ENCODE measurements around the gene NOSTRIN.
"Not testable (repeated sequence)": the region's sequence is repeated elsewhere in the genome, so short reads cannot be mapped to it uniquely, and the experiment has no call there.

NOSTRIN gene

DNA sequence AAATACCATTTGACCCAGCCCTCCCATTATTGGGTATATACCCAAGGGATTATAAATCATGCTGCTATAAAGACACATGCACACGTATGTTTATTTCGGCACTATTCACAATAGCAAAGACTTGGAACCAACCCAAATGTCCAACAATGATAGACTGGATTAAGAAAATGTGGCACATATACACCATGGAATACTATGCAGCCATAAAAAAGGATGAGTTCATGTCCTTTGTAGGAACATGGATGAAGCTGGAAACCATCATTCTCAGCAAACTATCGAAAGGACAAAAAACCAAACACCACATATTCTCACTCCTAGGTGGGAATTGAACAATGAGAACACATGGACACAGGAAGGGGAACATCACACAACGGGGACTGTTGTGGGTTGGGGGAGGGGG, 68.4 kb downstream of the NOSTRIN start:
- not testable (repeated sequence) for H3K36me3 Mint-ChIP-seq, H3K9me3 Mint-ChIP-seq, H3K27me3 Mint-ChIP-seq, H3K4me1 Mint-ChIP-seq, H3K4me3 Mint-ChIP-seq, H3K27ac Mint-ChIP-seq

GRCh38 chr2:168874368-168875054, 72.1 kb downstream of the NOSTRIN start:
- no peak overlapping the region for H3K4me3 Mint-ChIP-seq
- peaks cover 4% of the 10 kb centered on the region for H3K4me1 Mint-ChIP-seq
- H3K27me3 Mint-ChIP-seq: no peaks in the 10 kb centered on the region
- no peaks in the 10 kb centered on the region for H3K9me3 Mint-ChIP-seq
- H3K27ac Mint-ChIP-seq: no peak overlapping the region
- H3K36me3 Mint-ChIP-seq: no peaks in the 10 kb centered on the region

DNA sequence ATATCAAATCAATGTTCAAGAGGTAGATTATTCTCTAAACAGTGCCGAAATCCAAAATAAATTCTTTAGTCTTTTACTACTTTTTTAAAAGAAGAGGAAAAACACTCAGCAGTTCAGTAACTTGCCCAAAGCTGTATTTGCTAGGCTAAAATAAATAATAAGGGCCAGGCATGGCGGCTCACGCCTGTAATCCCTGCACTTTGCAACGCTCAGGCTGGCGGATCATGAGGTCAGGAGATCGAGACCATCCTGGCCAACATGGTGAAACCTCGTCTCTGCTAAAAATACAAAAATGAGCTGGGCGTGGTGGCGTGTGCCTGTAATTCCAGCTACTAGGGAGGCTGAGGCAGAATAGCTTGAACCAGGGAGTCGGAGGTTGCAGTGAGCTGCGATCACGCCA, 79.7 kb downstream of the NOSTRIN start:
- not testable (repeated sequence) for H3K36me3 Mint-ChIP-seq, H3K27me3 Mint-ChIP-seq, H3K9me3 Mint-ChIP-seq, H3K4me3 Mint-ChIP-seq, H3K27ac Mint-ChIP-seq, H3K4me1 Mint-ChIP-seq

- Mint-ChIP-seq H3K4me1 (peaks cover 6% of the 10 kb centered on the region), H3K36me3 (no peaks in the 10 kb centered on the region), H3K27me3 (no peaks in the 10 kb centered on the region), H3K27ac (no peak overlapping the region), H3K9me3 (no peaks in the 10 kb centered on the region), H3K4me3 (no peak overlapping the region)
These were observed 82.5 kb downstream of the NOSTRIN start for GRCh38 chr2:168884975-168885374.

- peaks cover 2% of the 10 kb centered on the region for H3K27me3 Mint-ChIP-seq
- H3K4me1 Mint-ChIP-seq: peaks cover 12% of the 10 kb centered on the region
- peak overlapping the region; percentile 99 for H3K4me3 Mint-ChIP-seq
- H3K36me3 Mint-ChIP-seq: no peaks in the 10 kb centered on the region
- no peak overlapping the region for H3K27ac Mint-ChIP-seq
- no peaks in the 10 kb centered on the region for H3K9me3 Mint-ChIP-seq
These were observed 87.2 kb downstream of the NOSTRIN start for GRCh38 chr2:168889635-168890005.

GRCh38 chr2:168890006-168890782, 87.8 kb downstream of the NOSTRIN start, which contains the start of gene SPC25:
Gene SPC25, minus strand, starts transcription at chr2:168890430. Its CDS starts 911 bp downstream, at chr2:168889519.
- H3K4me1 Mint-ChIP-seq: peaks cover 12% of the 10 kb centered on the region
- H3K9me3 Mint-ChIP-seq: no peaks in the 10 kb centered on the region
- H3K27ac Mint-ChIP-seq: peak within 1 kb of the TSS; percentile 76
- H3K4me3 Mint-ChIP-seq: peak within 1 kb of the TSS; percentile 99
- H3K27me3 Mint-ChIP-seq: peaks cover 2% of the 10 kb centered on the region
- no peaks in the 10 kb centered on the region for H3K36me3 Mint-ChIP-seq

GRCh38 chr2:168892327-168892726, 89.9 kb downstream of the NOSTRIN start:
- no peak overlapping the region for H3K27ac Mint-ChIP-seq
- peaks cover 12% of the 10 kb centered on the region for H3K4me1 Mint-ChIP-seq
- no peak overlapping the region for H3K4me3 Mint-ChIP-seq
- H3K27me3 Mint-ChIP-seq: peaks cover 2% of the 10 kb centered on the region
- no peaks in the 10 kb centered on the region for H3K36me3 Mint-ChIP-seq
- no peaks in the 10 kb centered on the region for H3K9me3 Mint-ChIP-seq

GRCh38 chr2:168894101-168894500, 91.7 kb downstream of the NOSTRIN start:
- Mint-ChIP-seq H3K36me3 (no peaks in the 10 kb centered on the region), H3K9me3 (no peaks in the 10 kb centered on the region), H3K4me1 (peaks cover 12% of the 10 kb centered on the region), H3K27me3 (peaks cover 2% of the 10 kb centered on the region), H3K4me3 (no peak overlapping the region), H3K27ac (no peak overlapping the region)

- Mint-ChIP-seq H3K4me1 (peaks cover 12% of the 10 kb centered on the region), H3K27me3 (peaks cover 2% of the 10 kb centered on the region), H3K9me3 (no peaks in the 10 kb centered on the region), H3K27ac (no peak overlapping the region), H3K4me3 (no peak overlapping the region), H3K36me3 (no peaks in the 10 kb centered on the region)
These were observed 92.3 kb downstream of the NOSTRIN start for GRCh38 chr2:168894720-168895119.

DNA sequence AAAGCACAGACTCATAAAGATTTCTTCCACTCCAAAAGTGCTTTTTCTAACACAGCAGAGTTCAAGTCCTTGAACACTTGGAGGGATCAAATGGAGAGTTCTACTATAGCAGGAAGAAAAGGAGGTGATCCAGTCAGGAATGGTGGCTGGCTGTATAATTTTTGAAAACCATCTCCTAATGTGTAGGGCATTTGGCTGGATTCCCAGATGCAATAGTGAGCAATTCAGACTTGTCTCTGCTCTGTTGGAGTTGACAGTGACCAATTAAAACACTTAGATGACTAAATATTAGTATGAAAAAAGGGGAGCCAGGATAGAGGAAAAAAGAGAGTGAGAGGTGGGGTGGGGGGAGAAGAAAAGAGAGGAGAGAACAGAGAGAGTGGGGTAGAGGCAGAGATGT, 93.3 kb downstream of the NOSTRIN start:
- no peaks in the 10 kb centered on the region for H3K27me3 Mint-ChIP-seq
- H3K36me3 Mint-ChIP-seq: no peaks in the 10 kb centered on the region
- H3K27ac Mint-ChIP-seq: no peak overlapping the region
- peaks cover 1% of the 10 kb centered on the region for H3K4me1 Mint-ChIP-seq
- H3K9me3 Mint-ChIP-seq: no peaks in the 10 kb centered on the region
- H3K4me3 Mint-ChIP-seq: no peak overlapping the region

DNA sequence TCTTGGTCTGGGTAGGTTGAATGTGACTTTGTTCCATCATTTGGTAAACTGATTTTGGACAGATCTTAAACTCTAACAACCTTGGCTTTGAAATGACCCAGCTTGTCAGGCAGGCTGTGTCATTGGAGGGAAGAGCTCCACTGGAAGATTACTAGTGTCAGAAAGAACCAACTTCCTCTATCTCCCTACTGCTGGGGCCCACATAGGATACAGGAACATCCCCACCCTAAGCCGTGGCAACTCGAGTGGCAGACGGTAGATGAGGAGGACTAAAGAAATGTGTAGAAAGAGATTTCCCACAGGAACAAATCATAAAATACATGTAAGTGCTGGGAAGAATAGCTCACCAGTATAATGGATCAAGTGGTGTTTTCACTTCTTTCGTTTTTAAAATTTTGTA, 94.3 kb downstream of the NOSTRIN start:
- Mint-ChIP-seq H3K9me3 (no peaks in the 10 kb centered on the region), H3K4me1 (no peaks in the 10 kb centered on the region), H3K36me3 (no peaks in the 10 kb centered on the region), H3K4me3 (no peak overlapping the region), H3K27me3 (peaks cover 3% of the 10 kb centered on the region), H3K27ac (no peak overlapping the region)

GRCh38 chr2:168897449-168897848, 95.0 kb downstream of the NOSTRIN start:
- Mint-ChIP-seq H3K4me3 (no peak overlapping the region), H3K9me3 (no peaks in the 10 kb centered on the region), H3K27me3 (peaks cover 4% of the 10 kb centered on the region), H3K27ac (no peak overlapping the region), H3K36me3 (no peaks in the 10 kb centered on the region), H3K4me1 (no peaks in the 10 kb centered on the region)

GRCh38 chr2:168901003-168901402, 98.6 kb downstream of the NOSTRIN start, which contains the start of gene G6PC2:
Gene G6PC2, plus strand, starts transcription at chr2:168901291. Its CDS starts 41 bp downstream, at chr2:168901332.
- Mint-ChIP-seq H3K36me3 (no peaks in the 10 kb centered on the region), H3K27me3 (peaks cover 8% of the 10 kb centered on the region), H3K4me1 (no peaks in the 10 kb centered on the region), H3K27ac (no peak within 1 kb of the TSS), H3K4me3 (no peak within 1 kb of the TSS), H3K9me3 (no peaks in the 10 kb centered on the region)

- Mint-ChIP-seq H3K4me1 (no peaks in the 10 kb centered on the region), H3K4me3 (no peak overlapping the region), H3K36me3 (no peaks in the 10 kb centered on the region), H3K9me3 (no peaks in the 10 kb centered on the region), H3K27ac (no peak overlapping the region), H3K27me3 (peaks cover 12% of the 10 kb centered on the region)
These were observed 101.5 kb downstream of the NOSTRIN start for GRCh38 chr2:168903888-168904287.

DNA sequence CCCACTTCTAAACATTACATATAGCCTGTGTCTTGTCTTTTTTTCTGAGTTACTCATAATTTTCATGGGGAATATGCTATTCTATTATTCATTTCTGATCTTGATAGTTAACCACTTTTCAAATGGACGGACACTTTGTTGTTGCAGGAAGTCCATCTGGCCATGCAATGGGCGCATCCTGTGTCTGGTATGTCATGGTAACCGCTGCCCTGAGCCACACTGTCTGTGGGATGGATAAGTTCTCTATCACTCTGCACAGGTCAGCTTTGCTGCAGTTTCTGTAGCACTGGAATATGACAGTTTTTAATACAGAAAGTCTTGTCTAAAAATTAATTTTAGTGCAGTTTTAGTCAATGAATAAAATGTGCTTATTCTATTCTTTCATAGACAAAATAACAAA, 101.9 kb downstream of the NOSTRIN start:
- Mint-ChIP-seq H3K27ac (no peak overlapping the region), H3K27me3 (peaks cover 12% of the 10 kb centered on the region), H3K4me3 (no peak overlapping the region), H3K36me3 (no peaks in the 10 kb centered on the region), H3K9me3 (no peaks in the 10 kb centered on the region), H3K4me1 (no peaks in the 10 kb centered on the region)

DNA sequence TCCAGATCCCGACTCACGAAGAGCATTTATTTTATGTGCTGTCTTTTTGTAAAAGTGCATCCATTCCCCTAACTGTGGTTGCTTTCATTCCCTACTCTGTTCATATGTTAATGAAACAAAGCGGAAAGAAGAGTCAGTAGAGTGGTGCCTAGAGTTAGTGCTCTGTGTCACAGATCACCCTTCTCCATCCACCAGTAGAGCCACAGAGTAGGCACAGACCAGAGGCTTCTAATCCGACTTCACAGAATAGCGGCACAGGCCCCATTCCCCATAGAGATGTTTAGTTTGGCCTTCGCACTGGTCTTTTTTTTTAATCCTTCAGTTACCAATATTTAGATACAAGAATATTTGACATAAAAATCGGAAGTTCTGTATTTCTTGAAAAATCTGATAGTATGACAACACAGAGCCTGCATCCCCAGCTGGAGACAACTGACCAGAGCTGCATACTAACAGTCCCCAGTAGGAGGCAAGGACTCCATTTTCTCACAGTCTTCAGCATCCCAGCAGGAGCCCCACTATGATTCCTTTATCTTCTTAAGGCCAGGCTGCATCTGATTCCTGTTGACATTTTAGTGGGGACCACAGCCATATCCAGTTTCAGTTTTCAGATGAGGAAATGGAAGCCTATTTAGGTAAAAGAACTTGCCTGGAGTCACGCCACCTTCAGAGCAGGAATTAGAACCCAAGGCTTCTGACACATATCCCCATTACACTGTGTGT, 105.7 kb downstream of the NOSTRIN start:
- H3K4me1 Mint-ChIP-seq: peaks cover 5% of the 10 kb centered on the region
- H3K9me3 Mint-ChIP-seq: no peaks in the 10 kb centered on the region
- H3K4me3 Mint-ChIP-seq: no peak overlapping the region
- H3K36me3 Mint-ChIP-seq: no peaks in the 10 kb centered on the region
- H3K27me3 Mint-ChIP-seq: peaks cover 11% of the 10 kb centered on the region
- no peak overlapping the region for H3K27ac Mint-ChIP-seq

Data from activated naive CD4-positive, alpha-beta T cell treated with anti-CD3 and anti-CD28 coated beads, Interleukin-2, amount 50 U/mL, for 24 hours (primary cell).